ENCODE results near the gene SDK2. TPM values are rescaled to one million over a fixed set of nuclear protein-coding genes. Genes with fewer than 3 reads are reported as not detected.

Gene SDK2
- total RNA-seq, 2 donors from 2014 or later = 0.08 to 0.14 TPM

DNA sequence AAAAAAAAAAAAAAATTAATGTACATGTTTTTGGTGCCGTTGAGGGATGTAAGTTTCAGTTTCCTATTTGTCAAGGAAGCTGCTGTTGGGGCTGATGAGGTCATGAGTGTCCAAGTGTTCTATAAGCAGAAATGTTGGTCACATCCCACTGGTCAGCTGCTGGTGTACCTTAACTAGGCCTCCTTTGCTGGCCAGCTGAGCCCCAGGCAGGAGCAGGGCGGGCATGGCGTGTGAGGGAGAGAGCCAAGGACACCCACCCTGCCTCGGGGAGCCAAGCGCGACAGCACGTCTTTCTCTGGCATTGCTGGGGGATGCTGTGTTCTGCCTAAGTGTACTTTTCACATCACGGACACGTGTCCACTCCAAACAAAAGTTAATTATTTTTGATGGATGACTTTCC is 224.4 kb downstream of the SDK2 start:
- H3K36me3 Mint-ChIP-seq = no peaks in the 10 kb centered on the region
- no peak overlapping the region for H3K4me3 Mint-ChIP-seq
- DNase-seq (ENCODE audit: low spot score) (no peak), ATAC-seq (no peak)
- H3K9me3 Mint-ChIP-seq = no peaks in the 10 kb centered on the region
- no peaks in the 10 kb centered on the region for H3K27me3 Mint-ChIP-seq
- no peak overlapping the region for H3K27ac Mint-ChIP-seq
- no peaks in the 10 kb centered on the region for H3K4me1 Mint-ChIP-seq (ENCODE audit: low read depth in 2 of 2)

DNA sequence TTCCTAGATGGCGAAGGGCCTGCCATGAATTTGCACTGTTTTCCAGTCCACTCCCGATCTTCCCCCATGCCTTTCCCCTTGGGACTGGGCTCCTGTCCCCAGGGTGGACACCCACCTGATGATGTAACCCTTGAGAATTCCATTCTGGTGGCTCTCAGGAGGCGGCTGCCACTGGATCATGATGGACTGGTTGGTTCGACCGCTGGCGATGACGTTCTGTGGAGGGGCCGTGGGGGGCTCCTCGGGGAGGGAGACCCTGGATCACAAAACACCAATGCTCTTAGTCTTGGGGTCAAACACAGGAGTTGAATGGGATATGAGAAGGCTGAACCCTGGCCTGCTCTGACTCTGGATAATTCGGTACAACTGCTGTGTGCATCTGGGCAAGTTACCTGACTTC is 225.2 kb downstream of the SDK2 start:
- DNase-seq (ENCODE audit: low spot score) (no peak), ATAC-seq (no peak)
- Mint-ChIP-seq H3K4me1 (ENCODE audit: low read depth in 2 of 2) (no peaks in the 10 kb centered on the region), H3K27ac (no peak overlapping the region), H3K36me3 (no peaks in the 10 kb centered on the region), H3K27me3 (no peaks in the 10 kb centered on the region), H3K9me3 (no peaks in the 10 kb centered on the region), H3K4me3 (no peak overlapping the region)

DNA sequence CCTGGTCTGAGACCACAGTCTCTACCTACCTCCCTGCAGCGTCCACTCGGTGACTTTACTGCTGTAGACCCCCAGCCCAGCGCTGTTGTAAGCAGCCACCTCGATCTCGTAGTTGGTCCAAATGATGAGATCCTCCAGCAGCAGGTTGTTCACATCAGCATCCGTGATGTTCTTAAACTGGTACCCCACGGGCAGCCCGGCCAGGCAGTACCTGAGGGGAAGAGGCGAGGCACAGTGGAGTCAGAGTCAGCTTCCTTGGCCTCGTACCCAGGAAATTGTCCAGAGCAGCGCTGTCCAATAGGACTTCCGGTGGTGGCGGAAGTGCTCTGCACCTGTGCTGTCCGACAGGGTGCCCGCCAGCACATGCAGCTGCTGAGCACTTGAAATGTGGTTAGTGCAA is 228.5 kb downstream of the SDK2 start:
- Mint-ChIP-seq H3K27me3 (no peaks in the 10 kb centered on the region), H3K27ac (no peak overlapping the region), H3K9me3 (no peaks in the 10 kb centered on the region), H3K36me3 (no peaks in the 10 kb centered on the region), H3K4me3 (no peak overlapping the region), H3K4me1 (ENCODE audit: low read depth in 2 of 2) (no peaks in the 10 kb centered on the region)
- ATAC-seq = no peak
- no peak for DNase-seq (ENCODE audit: low spot score)

DNA sequence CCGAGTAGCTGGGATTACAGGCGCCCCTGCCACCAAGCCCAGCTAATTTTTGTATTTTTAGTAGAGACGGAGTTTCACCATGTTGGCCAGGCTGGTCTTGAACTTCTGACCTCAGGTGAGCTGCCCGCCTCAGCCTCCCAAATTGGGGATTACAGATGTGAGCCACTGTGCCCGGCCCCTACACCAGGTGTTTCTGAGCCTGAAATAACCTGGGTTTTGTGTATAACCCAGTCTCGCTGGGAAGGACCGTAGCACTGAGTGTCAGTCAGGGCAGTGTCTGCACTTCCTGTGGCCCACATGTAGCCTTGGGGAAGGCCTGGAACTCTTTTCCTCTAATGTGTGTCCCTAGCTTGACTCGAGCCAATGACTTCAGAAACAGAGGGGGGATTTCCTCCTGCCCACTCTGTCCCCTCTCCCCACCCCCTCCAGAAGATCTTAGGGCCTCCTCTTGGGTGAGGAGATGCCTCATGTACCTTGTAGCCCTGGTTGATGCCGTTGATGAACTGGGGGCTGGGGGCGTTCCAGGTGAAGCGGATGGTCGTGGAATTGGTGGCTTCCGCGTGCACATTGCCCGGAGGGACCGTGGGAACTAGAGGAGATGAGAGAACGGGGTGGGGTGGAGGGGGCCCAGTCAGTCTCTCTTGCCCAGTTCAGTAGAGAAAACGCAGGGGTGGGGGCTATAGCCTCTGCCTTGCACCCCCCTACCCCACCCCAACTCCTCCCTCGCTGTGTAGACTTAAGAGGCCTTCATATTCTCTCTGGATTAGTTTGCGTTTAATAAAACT is 229.9 kb downstream of the SDK2 start:
- H3K4me3 Mint-ChIP-seq = no peak overlapping the region
- ATAC-seq = no peak

DNA sequence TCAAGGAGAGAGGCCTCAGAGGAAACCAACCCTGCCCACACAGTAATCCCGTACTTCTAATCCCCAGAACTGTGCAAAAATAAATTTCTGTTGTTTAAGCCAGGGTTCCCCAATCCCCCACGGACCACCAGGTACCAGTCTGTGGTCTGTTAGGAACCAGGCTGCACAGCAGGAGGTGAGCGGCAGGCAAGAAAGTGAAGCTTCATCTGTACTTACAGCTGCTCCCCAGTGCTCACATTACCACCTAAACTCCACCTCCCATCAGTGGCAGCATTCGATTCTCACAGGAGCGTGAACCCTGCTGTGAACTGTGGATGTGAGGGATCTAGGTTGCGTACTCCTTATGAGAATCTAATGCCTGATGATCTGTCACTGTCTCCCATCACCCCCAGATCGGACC is 231.3 kb downstream of the SDK2 start:
- Mint-ChIP-seq H3K9me3 (no peaks in the 10 kb centered on the region), H3K36me3 (no peaks in the 10 kb centered on the region), H3K4me1 (ENCODE audit: low read depth in 2 of 2) (no peaks in the 10 kb centered on the region), H3K4me3 (no peak overlapping the region), H3K27ac (no peak overlapping the region), H3K27me3 (peaks cover 0 to 7% of the 10 kb centered on the region in 2 donors)
- DNase-seq (ENCODE audit: low spot score) = no peak
- ATAC-seq = peak in 1 of 2 donors; percentile 24

More for the DNA sequence above, 229.9 kb downstream of the SDK2 start:
- H3K36me3 Mint-ChIP-seq = no peaks in the 10 kb centered on the region
- no peaks in the 10 kb centered on the region for H3K9me3 Mint-ChIP-seq
- DNase-seq (ENCODE audit: low spot score) = no peak
- H3K27me3 Mint-ChIP-seq = no peaks in the 10 kb centered on the region
- no peak overlapping the region for H3K27ac Mint-ChIP-seq
- H3K4me1 Mint-ChIP-seq (ENCODE audit: low read depth in 2 of 2) = no peaks in the 10 kb centered on the region

DNA sequence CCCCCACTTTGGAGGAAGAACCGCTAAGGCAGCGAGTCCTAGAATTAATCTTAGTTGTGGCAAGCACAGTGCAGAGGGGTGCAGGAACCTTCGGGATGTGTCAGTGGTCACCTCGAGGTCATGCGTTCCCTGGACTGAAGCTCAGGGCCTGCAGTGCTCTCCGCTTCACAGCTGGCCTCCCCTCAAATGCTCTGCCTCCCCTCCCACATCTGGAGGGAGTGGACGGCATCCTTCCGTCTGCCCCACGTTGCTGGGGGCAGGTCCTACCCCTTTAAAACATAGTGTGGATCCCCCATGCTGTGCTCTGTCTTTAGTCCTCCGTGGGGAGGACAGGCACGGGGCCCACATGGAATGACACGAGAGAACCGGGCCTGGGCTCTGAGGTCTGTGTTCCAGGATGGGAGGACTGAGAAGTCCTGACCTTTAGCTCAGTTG is 232.9 kb downstream of the SDK2 start:
- peaks cover 0 to 7% of the 10 kb centered on the region in 2 donors for H3K27me3 Mint-ChIP-seq
- ATAC-seq (no peak), DNase-seq (ENCODE audit: low spot score) (no peak)
- no peak overlapping the region for H3K4me3 Mint-ChIP-seq
- no peak overlapping the region for H3K27ac Mint-ChIP-seq
- no peaks in the 10 kb centered on the region for H3K4me1 Mint-ChIP-seq (ENCODE audit: low read depth in 2 of 2)
- no peaks in the 10 kb centered on the region for H3K36me3 Mint-ChIP-seq
- H3K9me3 Mint-ChIP-seq = no peaks in the 10 kb centered on the region

DNA sequence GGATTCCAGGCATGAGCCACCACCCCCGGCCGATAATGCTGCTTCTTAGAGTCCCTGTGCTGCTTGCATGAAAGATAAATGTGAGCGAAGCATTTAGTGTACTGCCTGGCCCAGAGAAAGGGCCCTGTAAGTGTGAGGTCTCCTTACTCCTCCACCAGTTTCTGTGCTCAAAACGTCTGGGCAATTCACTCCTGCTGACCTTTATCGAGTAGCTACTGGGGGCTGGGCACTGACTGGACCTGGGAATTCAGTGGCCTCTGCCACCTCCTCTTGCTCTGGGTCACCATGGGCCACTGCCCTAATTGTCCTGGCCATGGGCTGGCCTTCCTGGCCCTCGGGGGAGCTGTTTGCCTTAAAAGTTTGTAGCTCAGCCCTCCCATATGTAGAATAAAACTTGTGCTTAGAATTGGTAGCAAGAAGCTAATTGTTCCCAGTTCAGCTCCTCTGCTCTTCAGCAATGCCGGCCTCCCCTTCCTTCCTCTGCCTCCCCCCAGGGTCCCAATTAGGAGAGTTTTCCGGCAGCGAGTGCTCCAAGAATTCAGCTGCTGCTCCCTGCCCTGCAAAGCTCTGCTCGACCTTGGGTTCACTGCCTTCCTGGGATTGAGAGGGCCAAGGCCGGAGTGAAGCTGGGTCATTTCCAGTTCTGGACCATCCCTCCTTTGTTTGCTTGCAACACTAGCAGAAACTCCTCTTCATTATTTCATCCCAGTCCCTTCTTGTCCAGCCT is 233.5 kb downstream of the SDK2 start:
- DNase-seq (ENCODE audit: low spot score) (no peak), ATAC-seq (no peak)
- Mint-ChIP-seq H3K9me3 (no peaks in the 10 kb centered on the region), H3K27ac (no peak overlapping the region), H3K4me1 (ENCODE audit: low read depth in 2 of 2) (no peaks in the 10 kb centered on the region), H3K27me3 (peaks cover 0 to 7% of the 10 kb centered on the region in 2 donors), H3K4me3 (no peak overlapping the region), H3K36me3 (no peaks in the 10 kb centered on the region)

DNA sequence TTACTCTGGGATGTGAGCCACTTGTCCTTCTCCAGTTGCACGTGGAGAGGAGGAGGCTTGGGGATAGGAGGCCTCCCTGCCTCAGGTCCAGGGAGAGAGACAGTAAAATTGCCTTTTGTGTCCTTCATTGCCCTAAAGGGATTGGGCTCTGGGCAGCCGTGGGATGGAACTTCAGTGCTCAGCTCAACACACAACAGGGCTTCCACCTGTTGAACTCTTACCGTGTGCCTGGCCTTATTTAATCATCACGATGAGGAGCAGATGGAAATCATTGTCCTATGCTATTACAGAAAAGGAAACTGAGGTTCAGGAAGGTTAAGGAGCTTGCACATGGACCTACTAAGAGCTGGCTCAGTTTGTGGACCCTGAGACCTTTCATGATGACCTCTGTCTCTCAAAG is 240.0 kb downstream of the SDK2 start:
- Mint-ChIP-seq H3K27me3 (peaks cover 0 to 7% of the 10 kb centered on the region in 2 donors), H3K36me3 (no peaks in the 10 kb centered on the region), H3K9me3 (no peaks in the 10 kb centered on the region), H3K27ac (no peak overlapping the region), H3K4me1 (ENCODE audit: low read depth in 2 of 2) (no peaks in the 10 kb centered on the region), H3K4me3 (no peak overlapping the region)
- ATAC-seq = no peak
- no peak for DNase-seq (ENCODE audit: low spot score)

DNA sequence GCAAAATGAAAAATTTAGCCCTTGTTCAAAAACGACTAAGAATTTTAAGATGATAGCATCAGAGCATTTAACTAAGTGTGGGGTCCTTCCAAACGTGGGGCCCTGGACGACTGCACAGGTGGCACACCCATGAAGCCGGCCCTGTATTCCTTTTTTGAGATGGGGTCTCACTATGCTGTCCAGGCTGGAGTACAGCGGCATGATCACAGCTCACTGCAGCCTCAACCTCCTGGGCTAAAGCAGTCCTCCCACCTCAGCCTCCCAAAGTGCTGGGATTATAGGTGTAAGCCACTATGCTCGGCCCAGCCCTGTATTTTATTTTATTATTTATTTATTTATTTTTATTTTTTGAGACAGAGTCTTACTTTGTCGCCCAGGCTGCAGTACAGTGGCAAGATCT is 241.8 kb downstream of the SDK2 start:
- Mint-ChIP-seq H3K27ac (no peak overlapping the region), H3K9me3 (no peaks in the 10 kb centered on the region)
- no peak for ATAC-seq

DNA sequence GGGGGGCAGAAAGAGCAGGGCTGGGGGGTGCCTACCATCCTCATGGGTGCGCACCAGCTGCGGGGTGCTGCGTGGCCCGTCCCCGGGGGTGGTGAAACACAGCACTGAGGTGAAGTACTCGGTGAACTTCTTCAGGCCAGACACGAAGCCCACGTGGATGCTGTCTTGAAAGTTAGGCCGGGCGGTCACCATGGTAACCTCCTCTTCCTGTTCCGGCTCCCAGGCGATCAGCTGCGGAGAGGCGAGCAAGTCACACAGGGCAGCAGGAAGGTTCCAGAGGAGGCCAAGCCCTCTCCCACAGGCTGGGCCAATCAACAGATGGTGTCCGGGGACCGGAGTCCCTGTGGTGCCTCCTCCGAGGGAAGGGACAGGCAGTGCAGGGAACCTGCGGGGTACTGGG is 242.3 kb downstream of the SDK2 start:
- no peaks in the 10 kb centered on the region for H3K4me1 Mint-ChIP-seq (ENCODE audit: low read depth in 2 of 2)
- no peaks in the 10 kb centered on the region for H3K27me3 Mint-ChIP-seq
- DNase-seq (ENCODE audit: low spot score) (no peak), ATAC-seq (no peak)
- no peak overlapping the region for H3K4me3 Mint-ChIP-seq
- H3K9me3 Mint-ChIP-seq = no peaks in the 10 kb centered on the region
- no peak overlapping the region for H3K27ac Mint-ChIP-seq
- no peaks in the 10 kb centered on the region for H3K36me3 Mint-ChIP-seq

More for the DNA sequence above, 241.8 kb downstream of the SDK2 start:
- no peaks in the 10 kb centered on the region for H3K36me3 Mint-ChIP-seq
- H3K4me1 Mint-ChIP-seq (ENCODE audit: low read depth in 2 of 2) = no peaks in the 10 kb centered on the region
- H3K4me3 Mint-ChIP-seq = no peak overlapping the region
- DNase-seq (ENCODE audit: low spot score) = no peak
- no peaks in the 10 kb centered on the region for H3K27me3 Mint-ChIP-seq

DNA sequence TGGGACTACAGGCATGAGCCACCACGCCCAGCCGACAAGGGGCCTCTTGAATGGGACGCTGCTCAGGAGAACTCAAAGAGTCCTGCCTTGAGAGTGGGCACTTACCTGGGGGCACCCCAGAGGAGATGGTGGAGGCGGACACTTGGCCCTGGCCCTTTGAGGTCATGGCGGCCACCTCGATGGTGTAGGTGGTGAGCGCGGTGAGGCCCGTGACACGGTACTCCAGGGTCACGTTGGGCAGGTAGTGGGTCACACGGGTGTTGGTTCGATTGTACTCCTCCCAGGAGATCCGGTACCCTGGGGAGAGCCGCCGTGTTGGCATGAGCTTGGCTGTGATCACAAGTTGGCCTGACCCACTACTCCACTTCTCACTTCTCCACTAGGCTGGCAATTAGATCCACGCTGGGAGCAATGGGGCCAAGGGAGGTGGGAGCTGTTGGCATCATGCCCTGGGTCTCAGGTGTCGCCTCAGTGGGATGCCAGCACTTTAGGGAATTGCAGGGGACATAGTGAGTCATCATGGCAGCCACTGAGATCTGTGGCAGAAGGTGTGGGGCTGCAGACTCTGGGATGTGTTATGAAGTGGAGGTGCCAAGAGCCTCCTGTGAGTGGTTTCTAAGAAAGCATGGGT is 243.2 kb downstream of the SDK2 start:
- ATAC-seq (peak in 1 of 2 donors; percentile 21), DNase-seq (ENCODE audit: low spot score) (no peak)
- no peak overlapping the region for H3K4me3 Mint-ChIP-seq
- no peaks in the 10 kb centered on the region for H3K4me1 Mint-ChIP-seq (ENCODE audit: low read depth in 2 of 2)
- H3K27me3 Mint-ChIP-seq = no peaks in the 10 kb centered on the region
- no peaks in the 10 kb centered on the region for H3K36me3 Mint-ChIP-seq
- H3K27ac Mint-ChIP-seq = no peak overlapping the region
- H3K9me3 Mint-ChIP-seq = no peaks in the 10 kb centered on the region

DNA sequence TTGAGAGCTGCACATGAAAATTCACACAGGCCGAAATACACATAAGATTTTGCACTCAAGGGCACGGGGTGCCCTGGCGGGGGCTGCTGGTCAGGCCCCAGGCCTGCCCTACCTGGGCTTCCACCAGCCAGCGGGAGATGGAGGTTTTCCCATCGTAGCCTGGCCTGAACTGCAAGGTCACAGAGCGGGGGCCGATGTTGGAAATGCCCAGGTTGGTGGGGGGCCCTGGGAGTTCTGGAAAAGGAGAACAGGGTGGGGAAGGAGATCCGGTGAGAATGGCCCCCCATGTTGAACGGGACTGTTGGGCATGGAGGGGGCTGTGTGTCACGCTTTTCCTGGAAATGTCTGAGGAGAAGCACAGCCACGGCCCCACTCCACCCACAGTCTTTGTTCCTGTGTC is 245.2 kb downstream of the SDK2 start:
- Mint-ChIP-seq H3K4me1 (ENCODE audit: low read depth in 2 of 2) (no peaks in the 10 kb centered on the region), H3K9me3 (no peaks in the 10 kb centered on the region), H3K27me3 (no peaks in the 10 kb centered on the region), H3K27ac (no peak overlapping the region), H3K36me3 (no peaks in the 10 kb centered on the region), H3K4me3 (no peak overlapping the region)
- DNase-seq (ENCODE audit: low spot score) (no peak), ATAC-seq (no peak)

DNA sequence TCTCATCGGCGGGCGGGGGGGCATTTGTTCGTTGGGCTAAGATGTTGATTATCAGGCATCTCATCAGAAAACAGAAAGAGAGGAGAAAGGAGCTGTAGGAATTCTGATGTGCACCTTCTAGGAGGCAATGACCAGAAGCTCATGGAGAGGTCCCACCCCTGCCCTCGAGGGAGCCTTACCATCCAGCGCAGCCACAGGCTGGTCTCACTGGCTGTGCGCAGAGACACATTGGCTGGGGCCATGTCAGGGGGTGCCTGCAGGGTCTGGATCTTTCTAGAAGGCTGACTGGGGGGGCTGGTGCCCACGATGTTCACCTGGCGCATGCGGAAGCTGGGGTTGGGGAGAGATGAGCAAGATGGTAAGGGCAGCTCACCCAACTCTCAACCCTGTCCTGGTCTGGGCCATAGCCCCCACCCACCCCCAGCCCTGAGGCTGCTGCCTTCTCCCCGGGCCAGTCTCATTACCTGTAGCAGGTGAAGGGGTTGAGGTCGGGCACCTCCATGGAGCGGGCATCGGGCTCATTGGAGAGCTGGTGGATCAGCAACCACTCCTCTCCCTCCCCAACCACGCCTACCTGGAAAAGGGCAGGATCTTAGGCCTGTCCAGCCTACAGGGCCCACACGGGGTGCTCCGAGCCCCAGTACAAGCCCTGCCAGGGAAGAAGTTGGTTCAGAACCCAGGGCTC is 246.2 kb downstream of the SDK2 start:
- Mint-ChIP-seq H3K36me3 (no peaks in the 10 kb centered on the region), H3K27me3 (no peaks in the 10 kb centered on the region), H3K27ac (no peak overlapping the region), H3K4me3 (no peak overlapping the region), H3K9me3 (no peaks in the 10 kb centered on the region), H3K4me1 (ENCODE audit: low read depth in 2 of 2) (no peaks in the 10 kb centered on the region)
- ATAC-seq (no peak), DNase-seq (ENCODE audit: low spot score) (no peak)

All from natural killer cell treated with Interleukin-12 subunit alpha and Interleukin-12 subunit beta and Interleukin-15 and Interleukin-18, amount 100 ng/mL, for 72 hours (primary cell).